Right lobe of liver (tissue), 6 donors: ENCODE measurements around the gene TBCA. TPM values are rescaled to one million over a fixed set of nuclear protein-coding genes. Genes with fewer than 3 reads are reported as not detected.

ENCODE experiments used
- ATAC-seq, 4 donors: fragments of 200-7000 bp; cut with Tn5 transposase; one replicate each; pipeline ENCODE4 v1.9.1; 2020; ENCODE audit warnings: mild to moderate bottlenecking in 4 of 4, moderate library complexity in 4 of 4
- DNase-seq, 3 donors: peaks; one replicate each; pipeline ENCODE4 v3.0.0-alpha.2; 2020
- H3K27ac ChIP-seq, 3 donors: fragments of 200-600 bp; one replicate each; pipeline ENCODE4 v1.8.0; 2022
- H3K27me3 ChIP-seq, 2 donors: fragments of 200-600 bp; one replicate each; pipeline ENCODE4 v1.8.0; 2022
- H3K36me3 ChIP-seq, 4 donors: fragments of 200-600 bp; sonication (generic) in 1 of 4; one replicate each; pipeline versions ENCODE4 v1.5.1 to v1.8.0; 2017 to 2022; ENCODE audit warnings: control low read depth in 1 of 4
- H3K4me1 ChIP-seq, 4 donors: fragments of 200-600 bp; sonication (generic) in 1 of 4; one replicate each; pipeline versions ENCODE4 v1.5.1 to v1.8.0; 2017 to 2022; ENCODE audit warnings: control low read depth in 1 of 4
- H3K4me3 ChIP-seq, 3 donors: fragments of 200-600 bp; one replicate each; pipeline ENCODE4 v1.8.0; 2022
- H3K9me3 ChIP-seq, 4 donors: fragments of 200-600 bp; sonication (generic) in 1 of 4; one replicate each; pipeline versions ENCODE4 v1.5.1 to v1.8.0; 2017 to 2022; ENCODE audit warnings: control low read depth in 1 of 4
- CTCF ChIP-seq, 4 donors: fragments of 200-600 bp in 3 of 4; fragments of 450-650 bp in 1 of 4; IDR thresholded peaks; one replicate each; pipeline versions ENCODE4 v1.5.1 to v1.8.0; 2016 to 2022; ENCODE audit warnings: antibody characterized with exemption in 4 of 4, mild to moderate bottlenecking in 2 of 4
- POLR2A ChIP-seq: fragments of 450-650 bp; IDR thresholded peaks from one replicate; pipeline ENCODE4 v1.6.1; 2017; ENCODE audit warnings: antibody characterized with exemption, mild to moderate bottlenecking
- WGBS: methylation state at CpG from one replicate; pipeline ENCODE4 v1.1.6; 2018; ENCODE audit warnings: low coverage, low lambda C conversion rate; ENCODE audit not compliant: insufficient coverage; ENCODE audit errors: missing lambda C conversion rate; 5-methylcytosine and 5-hydroxymethylcytosine counted together
- intact Hi-C, 2 donors: fragments of 100-400 bp; cut with DNase I; formaldehyde crosslinking; loops; one replicate each; pipeline versions ENCODE4 v1.11.2 to v1.14.1; 2022
- total RNA-seq, 6 experiments: library from RNA; depleted of rRNA in 2 of 6; stranded (reverse); fragments of >200 nt in 2 of 6; fragmentation: NEBNext Ultra II Directional in 3 of 6; extraction: Animal tissue kit (Norgen Biotek cat#: 25700) in 3 of 6; gene quantifications; one replicate each; pipeline versions ENCODE4 v1.1.0 to v1.2.4, GENCODE V29; 2016 to 2023
- donor health status: DM: no; HTN: yes; CAD: no.
- donor health status: DM: no; HTN: no; CAD: no.
- donor health status: DM: no; HTN: no; CAD: no.
- donor health status: DM: no; HTN: yes; CAD: no.
- donor health status: DM: no; HTN: yes; CAD: no.

The TBCA gene
- total RNA-seq, 6 experiments from 2014 or later = 92.1 to 165 (median 127) TPM

DNA sequence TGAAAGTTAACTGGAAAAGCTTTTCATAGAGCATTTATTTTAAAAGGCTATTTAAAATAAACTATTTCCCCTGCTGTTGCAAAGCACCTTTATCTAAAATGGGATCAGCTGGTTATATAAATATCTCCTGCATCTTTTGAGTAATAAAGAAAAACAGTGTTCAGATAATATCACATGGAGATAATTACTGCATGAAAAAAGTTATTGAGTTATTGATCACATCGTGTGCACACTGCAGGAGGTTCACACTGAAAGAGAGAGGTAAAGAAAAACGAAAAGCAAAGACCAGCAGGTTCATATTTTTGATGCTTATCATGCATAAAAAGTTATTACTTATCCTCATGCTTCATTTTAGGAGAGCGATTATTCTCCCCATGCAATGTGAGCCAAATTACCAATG, 82.2 kb downstream of the TBCA start:
- Histone ChIP-seq H3K9me3 (no peaks in the 10 kb centered on the region), H3K27me3 (no peaks in the 10 kb centered on the region), H3K4me3 (no peak overlapping the region), H3K4me1 (no peaks in the 10 kb centered on the region), H3K36me3 (peaks cover 0 to 31% (median 10%) of the 10 kb centered on the region in 4 donors), H3K27ac (no peak overlapping the region)
- ATAC-seq (no peak), DNase-seq (no peak)
- intact Hi-C loops = no loop called here
- TF ChIP-seq POLR2A (no peak), CTCF (IDR thresholded peaks at IDR 0.05) (no peak)
- WGBS = 61% methylated on average over 3 of the region's 3 CpGs

DNA sequence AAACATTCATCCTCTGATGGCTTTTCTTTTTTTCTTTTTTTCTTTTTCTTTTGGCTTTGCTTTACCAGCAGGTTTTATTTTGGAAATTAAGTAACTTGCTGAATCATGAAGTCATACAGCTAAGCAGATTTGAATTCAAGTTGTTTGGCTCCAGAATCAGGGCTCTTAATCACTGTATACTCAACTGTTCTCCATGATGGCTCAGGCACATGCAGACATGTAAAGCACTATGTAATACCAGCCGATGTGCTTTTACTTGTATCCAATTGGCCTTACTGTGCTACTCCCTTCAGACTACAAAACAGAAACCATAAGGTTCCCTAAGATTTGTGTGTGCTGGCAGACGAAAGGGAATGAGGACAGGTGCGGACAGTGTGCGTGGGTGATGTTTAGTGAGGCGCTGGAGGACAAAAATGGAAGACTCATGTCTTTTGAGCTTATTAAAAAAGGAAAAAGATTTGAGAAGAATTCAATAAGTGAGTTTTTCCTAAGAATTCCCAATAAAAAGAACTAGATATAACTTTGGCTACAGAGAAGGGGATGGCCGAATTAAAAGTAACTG, 92.9 kb downstream of the TBCA start:
- TF ChIP-seq CTCF (IDR thresholded peaks at IDR 0.05) (no peak), POLR2A (no peak)
- no peaks in the 10 kb centered on the region for H3K4me1 ChIP-seq
- no peak overlapping the region for H3K4me3 ChIP-seq
- intact Hi-C loops = no loop called here
- ATAC-seq (no peak), DNase-seq (no peak)
- no peak overlapping the region for H3K27ac ChIP-seq
- WGBS = 87% methylated on average over 6 of the region's 6 CpGs
- H3K27me3 ChIP-seq = no peaks in the 10 kb centered on the region
- peaks cover 0 to 2% (median 0%) of the 10 kb centered on the region in 4 donors for H3K36me3 ChIP-seq
- H3K9me3 ChIP-seq = no peaks in the 10 kb centered on the region

- no peaks in the 10 kb centered on the region for H3K9me3 ChIP-seq
- DNase-seq (no peak), ATAC-seq (no peak)
- intact Hi-C loops = no loop called here
- WGBS = 60% methylated on average over 3 of the region's 3 CpGs
- H3K36me3 ChIP-seq = no peaks in the 10 kb centered on the region
- H3K4me3 ChIP-seq = no peak overlapping the region
- TF ChIP-seq CTCF (IDR thresholded peaks at IDR 0.05) (no peak), POLR2A (no peak)
- H3K4me1 ChIP-seq = no peaks in the 10 kb centered on the region
- no peaks in the 10 kb centered on the region for H3K27me3 ChIP-seq
- no peak overlapping the region for H3K27ac ChIP-seq
These were observed 105.6 kb downstream of the TBCA start for GRCh38 chr5:77670526-77670925.

- Histone ChIP-seq H3K9me3 (no peaks in the 10 kb centered on the region), H3K36me3 (no peaks in the 10 kb centered on the region), H3K27me3 (no peaks in the 10 kb centered on the region), H3K4me3 (no peak overlapping the region), H3K4me1 (no peaks in the 10 kb centered on the region), H3K27ac (no peak overlapping the region)
- DNase-seq = no peak
- intact Hi-C loops = no loop called here
- no peak for TF ChIP-seq POLR2A
- TF ChIP-seq CTCF (IDR thresholded peaks at IDR 0.05) = no peak
- WGBS = no CpG with 5 or more reads among the region's 1 CpG
- ATAC-seq = no peak
These were observed 106.5 kb downstream of the TBCA start for GRCh38 chr5:77669677-77670076.
